ENCODE measurements around the gene GAS2.

GAS2 gene

GRCh38 chr11:22728600-22729389, 62.4 kb downstream of the GAS2 start (continued):
- no peak for TF ChIP-seq ZFP41 (tag by site-specific recombination; IDR thresholded peaks at IDR 0.05; ENCODE audit: borderline replicate concordance)
- no peak for TF ChIP-seq ZBTB7A (tag by site-specific recombination; IDR thresholded peaks at IDR 0.05; ENCODE audit: low read depth)
- TF ChIP-seq ZNF621 (tag by site-specific recombination; IDR thresholded peaks at IDR 0.05): no peak
- no peak for TF ChIP-seq ZNF654 (tag by site-specific recombination; IDR thresholded peaks at IDR 0.05; ENCODE audit: low read depth)
- no peak for TF ChIP-seq GLI4 (tag by site-specific recombination; IDR thresholded peaks at IDR 0.05)

GRCh38 chr11:22730319-22730718, 63.9 kb downstream of the GAS2 start:
- H3K27ac ChIP-seq (ENCODE audit: extremely low read depth, low read depth, low read length): no peak overlapping the region
- no peaks in the 10 kb centered on the region for H3K9me3 ChIP-seq (ENCODE audit: control insufficient read depth, insufficient read depth, low read depth, low read length)
- no peak overlapping the region for H3K4me3 ChIP-seq (ENCODE audit: low read depth, low read length)
- POLR2A ChIA-PET: no interaction called here
- CTCF ChIA-PET: interaction anchor here (0.7 to 1.8 kb wide), 5 partner anchors 19 to 170 kb away, joined by 3 to 7 read pairs (median 5); no protein-coding TSS in a partner anchor
- TF ChIP-seq ZIC2 (tag by site-specific recombination; IDR thresholded peaks at IDR 0.05) (no peak), ZNF654 (tag by site-specific recombination; IDR thresholded peaks at IDR 0.05; ENCODE audit: low read depth) (0 out of 2 replicates have a peak, but pooled peaks have one; percentile 5)
- H3K4me1 ChIP-seq (ENCODE audit: control insufficient read depth, insufficient read depth, low read length): no peaks in the 10 kb centered on the region
- H3K36me3 ChIP-seq (ENCODE audit: control insufficient read depth in 2 of 2, insufficient read depth in 1 of 2, low read length in 2 of 2): no peaks in the 10 kb centered on the region

- Histone ChIP-seq H3K4me3 (ENCODE audit: low read depth, low read length) (no peak overlapping the region), H3K9me3 (ENCODE audit: control insufficient read depth, insufficient read depth, low read depth, low read length) (no peaks in the 10 kb centered on the region), H3K36me3 (ENCODE audit: control insufficient read depth in 2 of 2, insufficient read depth in 1 of 2, low read length in 2 of 2) (no peaks in the 10 kb centered on the region), H3K27ac (ENCODE audit: extremely low read depth, low read depth, low read length) (no peak overlapping the region), H3K4me1 (ENCODE audit: control insufficient read depth, insufficient read depth, low read length) (no peaks in the 10 kb centered on the region)
- CTCF ChIA-PET: interaction anchor here (0.6 kb wide), 1 partner anchor 9 kb away, joined by 3 read pairs; no protein-coding TSS in a partner anchor
- POLR2A ChIA-PET: no interaction called here
- TF ChIP-seq OSR2 (tag by site-specific recombination; IDR thresholded peaks at IDR 0.05): no peak
- TF ChIP-seq, protein P1, sequence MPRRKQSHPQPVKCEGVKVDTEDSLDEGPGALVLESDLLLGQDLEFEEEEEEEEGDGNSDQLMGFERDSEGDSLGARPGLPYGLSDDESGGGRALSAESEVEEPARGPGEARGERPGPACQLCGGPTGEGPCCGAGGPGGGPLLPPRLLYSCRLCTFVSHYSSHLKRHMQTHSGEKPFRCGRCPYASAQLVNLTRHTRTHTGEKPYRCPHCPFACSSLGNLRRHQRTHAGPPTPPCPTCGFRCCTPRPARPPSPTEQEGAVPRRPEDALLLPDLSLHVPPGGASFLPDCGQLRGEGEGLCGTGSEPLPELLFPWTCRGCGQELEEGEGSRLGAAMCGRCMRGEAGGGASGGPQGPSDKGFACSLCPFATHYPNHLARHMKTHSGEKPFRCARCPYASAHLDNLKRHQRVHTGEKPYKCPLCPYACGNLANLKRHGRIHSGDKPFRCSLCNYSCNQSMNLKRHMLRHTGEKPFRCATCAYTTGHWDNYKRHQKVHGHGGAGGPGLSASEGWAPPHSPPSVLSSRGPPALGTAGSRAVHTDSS (tag by site-specific recombination; IDR thresholded peaks at IDR 0.05): peak; percentile 80
Measured at GRCh38 chr11:22732588-22732987, 66.2 kb downstream of the GAS2 start.

DNA sequence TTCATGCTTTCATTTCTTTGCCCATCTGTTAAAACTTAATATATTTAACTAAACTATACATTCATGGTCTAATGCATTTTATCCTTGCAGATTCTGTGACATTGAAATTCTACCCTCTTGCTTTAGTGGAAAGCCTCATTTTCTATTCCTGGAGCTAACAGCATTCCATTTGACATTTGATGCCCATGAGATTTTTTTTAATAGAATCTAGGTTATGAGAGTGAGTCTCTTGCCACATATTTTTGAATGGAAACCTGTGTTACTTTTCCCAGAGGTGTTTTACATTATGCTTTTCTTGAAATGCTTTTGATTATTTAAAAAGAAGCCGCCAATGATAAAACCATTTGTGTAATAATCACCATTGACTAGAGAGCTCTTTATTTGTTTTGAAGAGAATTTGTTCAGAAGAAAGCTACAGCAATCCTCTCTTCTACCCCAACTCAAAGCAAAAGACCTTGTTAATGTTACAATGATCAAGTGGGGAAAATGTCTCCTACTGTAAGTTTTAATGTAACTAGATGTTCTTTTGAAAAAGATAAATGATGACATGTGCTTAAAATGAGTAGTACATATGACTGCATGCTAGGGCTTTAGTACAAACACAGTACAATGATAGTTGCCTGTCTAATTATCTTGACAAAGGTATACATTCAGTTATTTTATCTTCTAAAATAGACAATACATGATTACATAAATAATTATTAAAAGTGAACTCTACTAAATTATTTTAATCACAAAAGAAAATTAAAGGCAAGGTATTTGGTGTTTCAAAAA, 67.3 kb downstream of the GAS2 start:
- ChIA-PET POLR2A (no interaction called here), CTCF (interaction anchor here (0.6 kb wide), 2 partner anchors 8 to 51 kb away, joined by 3 read pairs; no protein-coding TSS in a partner anchor)
- H3K36me3 ChIP-seq (ENCODE audit: control insufficient read depth in 2 of 2, insufficient read depth in 1 of 2, low read length in 2 of 2): no peaks in the 10 kb centered on the region
- TF ChIP-seq, protein P2, sequence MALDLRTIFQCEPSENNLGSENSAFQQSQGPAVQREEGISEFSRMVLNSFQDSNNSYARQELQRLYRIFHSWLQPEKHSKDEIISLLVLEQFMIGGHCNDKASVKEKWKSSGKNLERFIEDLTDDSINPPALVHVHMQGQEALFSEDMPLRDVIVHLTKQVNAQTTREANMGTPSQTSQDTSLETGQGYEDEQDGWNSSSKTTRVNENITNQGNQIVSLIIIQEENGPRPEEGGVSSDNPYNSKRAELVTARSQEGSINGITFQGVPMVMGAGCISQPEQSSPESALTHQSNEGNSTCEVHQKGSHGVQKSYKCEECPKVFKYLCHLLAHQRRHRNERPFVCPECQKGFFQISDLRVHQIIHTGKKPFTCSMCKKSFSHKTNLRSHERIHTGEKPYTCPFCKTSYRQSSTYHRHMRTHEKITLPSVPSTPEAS (tag by site-specific recombination; IDR thresholded peaks at IDR 0.05): no peak
- TF ChIP-seq SALL2 (tag by site-specific recombination; IDR thresholded peaks at IDR 0.05; ENCODE audit: borderline replicate concordance): no peak
- TF ChIP-seq ZNF747 (tag by site-specific recombination; IDR thresholded peaks at IDR 0.05): no peak
- TF ChIP-seq ZNF776 (tag by site-specific recombination; IDR thresholded peaks at IDR 0.05; ENCODE audit: borderline replicate concordance): no peak
- no peak for TF ChIP-seq ZSCAN30 (tag by site-specific recombination; IDR thresholded peaks at IDR 0.05)
- no peak for TF ChIP-seq KLF8 (tag by site-specific recombination; IDR thresholded peaks at IDR 0.05)
- TF ChIP-seq OSR2 (tag by site-specific recombination; IDR thresholded peaks at IDR 0.05): no peak
- TF ChIP-seq ZNF670 (tag by site-specific recombination; IDR thresholded peaks at IDR 0.05; ENCODE audit: low read depth): no peak
- no peak for TF ChIP-seq ZNF544 (tag by site-specific recombination; IDR thresholded peaks at IDR 0.05)
- TF ChIP-seq, protein P3, sequence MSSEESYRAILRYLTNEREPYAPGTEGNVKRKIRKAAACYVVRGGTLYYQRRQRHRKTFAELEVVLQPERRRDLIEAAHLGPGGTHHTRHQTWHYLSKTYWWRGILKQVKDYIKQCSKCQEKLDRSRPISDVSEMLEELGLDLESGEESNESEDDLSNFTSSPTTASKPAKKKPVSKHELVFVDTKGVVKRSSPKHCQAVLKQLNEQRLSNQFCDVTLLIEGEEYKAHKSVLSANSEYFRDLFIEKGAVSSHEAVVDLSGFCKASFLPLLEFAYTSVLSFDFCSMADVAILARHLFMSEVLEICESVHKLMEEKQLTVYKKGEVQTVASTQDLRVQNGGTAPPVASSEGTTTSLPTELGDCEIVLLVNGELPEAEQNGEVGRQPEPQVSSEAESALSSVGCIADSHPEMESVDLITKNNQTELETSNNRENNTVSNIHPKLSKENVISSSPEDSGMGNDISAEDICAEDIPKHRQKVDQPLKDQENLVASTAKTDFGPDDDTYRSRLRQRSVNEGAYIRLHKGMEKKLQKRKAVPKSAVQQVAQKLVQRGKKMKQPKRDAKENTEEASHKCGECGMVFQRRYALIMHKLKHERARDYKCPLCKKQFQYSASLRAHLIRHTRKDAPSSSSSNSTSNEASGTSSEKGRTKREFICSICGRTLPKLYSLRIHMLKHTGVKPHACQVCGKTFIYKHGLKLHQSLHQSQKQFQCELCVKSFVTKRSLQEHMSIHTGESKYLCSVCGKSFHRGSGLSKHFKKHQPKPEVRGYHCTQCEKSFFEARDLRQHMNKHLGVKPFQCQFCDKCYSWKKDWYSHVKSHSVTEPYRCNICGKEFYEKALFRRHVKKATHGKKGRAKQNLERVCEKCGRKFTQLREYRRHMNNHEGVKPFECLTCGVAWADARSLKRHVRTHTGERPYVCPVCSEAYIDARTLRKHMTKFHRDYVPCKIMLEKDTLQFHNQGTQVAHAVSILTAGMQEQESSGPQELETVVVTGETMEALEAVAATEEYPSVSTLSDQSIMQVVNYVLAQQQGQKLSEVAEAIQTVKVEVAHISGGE (tag by site-specific recombination; conservative IDR thresholded peaks at IDR 0.05; ENCODE audit: low read depth): no peak
- H3K4me1 ChIP-seq (ENCODE audit: control insufficient read depth, insufficient read depth, low read length): no peaks in the 10 kb centered on the region
- no peak overlapping the region for H3K27ac ChIP-seq (ENCODE audit: extremely low read depth, low read depth, low read length)
- H3K9me3 ChIP-seq (ENCODE audit: control insufficient read depth, insufficient read depth, low read depth, low read length): no peaks in the 10 kb centered on the region
- H3K4me3 ChIP-seq (ENCODE audit: low read depth, low read length): no peak overlapping the region
